Tibial nerve (tissue), 4 donors: ENCODE data around the gene IFIH1. TPM values are rescaled to one million over a fixed set of nuclear protein-coding genes. Genes with fewer than 3 reads are reported as not detected.

Experiments used
- DNase-seq, 2 donors: peaks; one replicate each; pipeline ENCODE4 v3.0.0-alpha.2; 2019; ENCODE audit warnings: low spot score in 2 of 2
- H3K27ac ChIP-seq, 4 donors: fragments of 200-600 bp; sonication (generic) in 3 of 4; one replicate each; pipeline ENCODE4 v1.5.1; 2017 to 2019; ENCODE audit warnings: mild to moderate bottlenecking in 1 of 4
- H3K27me3 ChIP-seq, 2 donors: fragments of 200-600 bp; sonication (generic) in 1 of 2; one replicate each; pipeline versions ENCODE4 v1.5.1 to v1.6.0; 2017 to 2019
- H3K36me3 ChIP-seq, 3 donors: fragments of 200-600 bp; sonication (generic); one replicate each; pipeline ENCODE4 v1.5.1; 2018 to 2019
- H3K4me1 ChIP-seq, 4 donors: fragments of 200-600 bp; sonication (generic) in 3 of 4; one replicate each; pipeline ENCODE4 v1.5.1; 2017 to 2019
- H3K4me3 ChIP-seq, 4 donors: fragments of 200-600 bp; sonication (generic) in 3 of 4; one replicate each; pipeline ENCODE4 v1.5.1; 2017 to 2019; ENCODE audit warnings: mild to moderate bottlenecking in 1 of 4, moderate library complexity in 1 of 4
- H3K9me3 ChIP-seq, 4 donors: fragments of 200-600 bp; sonication (generic) in 3 of 4; one replicate each; pipeline ENCODE4 v1.5.1; 2017 to 2019
- CTCF ChIP-seq, 5 experiments: fragments of 200-600 bp in 3 of 5; fragments of 450-650 bp in 2 of 5; sonication (generic) in 3 of 5; IDR thresholded peaks; one replicate each; pipeline ENCODE4 v1.5.1; 2016 to 2019; ENCODE audit warnings: antibody characterized with exemption in 5 of 5, mild to moderate bottlenecking in 3 of 5, moderate library complexity in 2 of 5
- EP300 ChIP-seq, 2 donors: sonication (generic); formaldehyde crosslinking; IDR thresholded peaks; one replicate each; pipeline ENCODE4 v1.6.1; 2017; ENCODE audit warnings: antibody characterized with exemption in 2 of 2, mild to moderate bottlenecking in 1 of 2
- POLR2A ChIP-seq, 2 donors: fragments of 450-650 bp; IDR thresholded peaks; one replicate each; pipeline ENCODE4 v1.6.1; 2017; ENCODE audit warnings: antibody characterized with exemption in 2 of 2, mild to moderate bottlenecking in 2 of 2, moderate library complexity in 2 of 2
- WGBS, 2 donors: methylation state at CpG; one replicate each; pipeline ENCODE4 v1.1.5; 2018; 5-methylcytosine and 5-hydroxymethylcytosine counted together
- total RNA-seq, 4 donors: library from RNA; depleted of rRNA; stranded (reverse); fragments of >200 nt; gene quantifications; one replicate each; pipeline ENCODE4 v1.1.0, GENCODE V29; 2016

The IFIH1 gene
- total RNA-seq, 4 donors from 2014 or later, result 12.5 to 13.2 (median 12.8) TPM

GRCh38 chr2:162221064-162221463, 97.4 kb downstream of the IFIH1 start:
- peak; percentile 58 to 73 for DNase-seq
- Histone ChIP-seq H3K27me3 (no peaks in the 10 kb centered on the region), H3K27ac (no peak overlapping the region), H3K4me1 (peaks cover 0 to 4% (median 0%) of the 10 kb centered on the region in 4 donors), H3K36me3 (no peaks in the 10 kb centered on the region), H3K4me3 (no peak overlapping the region), H3K9me3 (no peaks in the 10 kb centered on the region)
- 59 to 67% methylated on average over 11 of the region's 11 CpGs for WGBS, 2 donors
- TF ChIP-seq POLR2A (IDR thresholded peaks at IDR 0.05), result no peak
- TF ChIP-seq CTCF (IDR thresholded peaks at IDR 0.05), result peak; percentile 72 to 84 (median 78)

- no peak overlapping the region for H3K4me3 ChIP-seq
- peaks cover 0 to 4% (median 0%) of the 10 kb centered on the region in 4 donors for H3K4me1 ChIP-seq
- no peaks in the 10 kb centered on the region for H3K36me3 ChIP-seq
- H3K27me3 ChIP-seq, result no peaks in the 10 kb centered on the region
- no peaks in the 10 kb centered on the region for H3K9me3 ChIP-seq
- TF ChIP-seq EP300 (IDR thresholded peaks at IDR 0.05) (no peak), POLR2A (IDR thresholded peaks at IDR 0.05) (no peak)
- DNase-seq, result no peak
- H3K27ac ChIP-seq, result no peak overlapping the region
- WGBS, 2 donors, result 43 to 57% methylated on average over 1 of the region's 1 CpG
These were observed 98.1 kb downstream of the IFIH1 start for GRCh38 chr2:162220368-162220767.

- Histone ChIP-seq H3K4me3 (no peak overlapping the region), H3K36me3 (no peaks in the 10 kb centered on the region), H3K4me1 (peaks cover 0 to 4% (median 0%) of the 10 kb centered on the region in 4 donors), H3K9me3 (no peaks in the 10 kb centered on the region), H3K27ac (no peak overlapping the region), H3K27me3 (no peaks in the 10 kb centered on the region)
- TF ChIP-seq CTCF (IDR thresholded peaks at IDR 0.05) (no peak), POLR2A (IDR thresholded peaks at IDR 0.05) (no peak), EP300 (IDR thresholded peaks at IDR 0.05) (no peak)
- DNase-seq, result no peak
- WGBS, 2 donors, result 62 to 65% methylated on average over 4 of the region's 4 CpGs
These were observed 99.1 kb downstream of the IFIH1 start for GRCh38 chr2:162219426-162219825.

GRCh38 chr2:162217598-162217997, 100.9 kb downstream of the IFIH1 start:
- TF ChIP-seq EP300 (IDR thresholded peaks at IDR 0.05), result no peak
- TF ChIP-seq CTCF (IDR thresholded peaks at IDR 0.05), result no peak
- no peak for TF ChIP-seq POLR2A (IDR thresholded peaks at IDR 0.05)
- no peaks in the 10 kb centered on the region for H3K27me3 ChIP-seq
- H3K27ac ChIP-seq, result no peak overlapping the region
- 82 to 86% methylated on average over 1 of the region's 1 CpG for WGBS, 2 donors
- no peaks in the 10 kb centered on the region for H3K36me3 ChIP-seq
- no peaks in the 10 kb centered on the region for H3K9me3 ChIP-seq
- H3K4me3 ChIP-seq, result no peak overlapping the region
- H3K4me1 ChIP-seq, result peaks cover 0 to 4% (median 0%) of the 10 kb centered on the region in 4 donors
- DNase-seq, result no peak

Other genes with a start within 250 kb of the IFIH1 start
- 10 to 100 TPM in 3 of 4 donors, 1 to 10 TPM in 1; 5.2 to 22.8 (median 17.3) TPM for gene DPP4, start 244.5 kb downstream of the IFIH1 start, total RNA-seq
- 1 to 10 TPM in 1 of 4 donors, not detected in 3; 1.8 TPM for gene GCG, start 166.4 kb downstream of the IFIH1 start, total RNA-seq
- 10 to 100 TPM in 1 of 4 donors, 1 to 10 TPM in 3; 2.0 to 12.0 (median 5.6) TPM for gene FAP, start 75.2 kb downstream of the IFIH1 start, total RNA-seq
- 10 to 100 TPM; 13.5 to 32.2 (median 21.1) TPM for gene GCA, start 25.4 kb upstream of the IFIH1 start, total RNA-seq